GM18499 (cell line): Measurements from ENCODE around the gene DNAJC2.

Experiments
- ATAC-seq: cut with Tn5 transposase; IDR thresholded peaks from one replicate; pipeline ENCODE4 v1.9.1; 2021; ENCODE audit warnings: moderate number of reproducible peaks; ENCODE audit not compliant: insufficient read depth, unreplicated experiment

DNAJC2 gene

GRCh38 chr7:103344453-103345149, at the start of gene DNAJC2:
Gene DNAJC2, minus strand, starts transcription at chr7:103344767. Its CDS starts 145 bp downstream, at chr7:103344622.
- ATAC-seq: peak; percentile 43

GRCh38 chr7:103391976-103392375, 47.4 kb upstream of the DNAJC2 start:
- no peak for ATAC-seq

- no peak for ATAC-seq
These were observed 46.6 kb upstream of the DNAJC2 start for GRCh38 chr7:103391150-103391549.

GRCh38 chr7:103389263-103389662, 44.7 kb upstream of the DNAJC2 start:
- ATAC-seq: no peak

- no peak for ATAC-seq
These were observed 44.0 kb upstream of the DNAJC2 start for GRCh38 chr7:103388469-103389140.

GRCh38 chr7:103387242-103387641, 42.7 kb upstream of the DNAJC2 start:
- ATAC-seq: no peak

- ATAC-seq: no peak
These were observed 37.5 kb upstream of the DNAJC2 start for GRCh38 chr7:103382032-103382402.

- no peak for ATAC-seq
These were observed 36.9 kb upstream of the DNAJC2 start for GRCh38 chr7:103381280-103382031.

GRCh38 chr7:103380395-103381191, 36.0 kb upstream of the DNAJC2 start:
- no peak for ATAC-seq

GRCh38 chr7:103379270-103379975, 34.9 kb upstream of the DNAJC2 start:
- ATAC-seq: no peak

GRCh38 chr7:103373866-103374643, 29.5 kb upstream of the DNAJC2 start:
- no peak for ATAC-seq

GRCh38 chr7:103369432-103369831, 24.9 kb upstream of the DNAJC2 start:
- ATAC-seq: no peak

- no peak for ATAC-seq
These were observed 5.2 kb upstream of the DNAJC2 start for GRCh38 chr7:103349805-103350204.

GRCh38 chr7:103348959-103349358, 4.4 kb upstream of the DNAJC2 start:
- ATAC-seq: no peak

- ATAC-seq: no peak
These were observed 3.9 kb upstream of the DNAJC2 start for GRCh38 chr7:103348452-103348851.

GRCh38 chr7:103347507-103348267, 3.1 kb upstream of the DNAJC2 start, which contains the start of gene PSMC2:
Gene PSMC2, plus strand, starts transcription at chr7:103347643. Its CDS starts 69 bp downstream, at chr7:103347712.
- ATAC-seq: peak; percentile 49

GRCh38 chr7:103346396-103346795, 1.8 kb upstream of the DNAJC2 start:
- ATAC-seq: no peak

- ATAC-seq: no peak
These were observed 662 bp downstream of the DNAJC2 start for GRCh38 chr7:103343758-103344452.
